ENCODE data around the gene TMEM267.
"Not testable (repeated sequence)": the region's sequence is repeated elsewhere in the genome, so short reads cannot be mapped to it uniquely, and the experiment has no call there.

TMEM267 gene

GRCh38 chr5:43409809-43410271 lies 73.8 kb downstream of the TMEM267 start:
- Histone ChIP-seq H3K4me3 (no peak overlapping the region), H3K27ac (no peak overlapping the region)
- no peak for DNase-seq (ENCODE audit: low spot score)
- TF ChIP-seq, protein P1, sequence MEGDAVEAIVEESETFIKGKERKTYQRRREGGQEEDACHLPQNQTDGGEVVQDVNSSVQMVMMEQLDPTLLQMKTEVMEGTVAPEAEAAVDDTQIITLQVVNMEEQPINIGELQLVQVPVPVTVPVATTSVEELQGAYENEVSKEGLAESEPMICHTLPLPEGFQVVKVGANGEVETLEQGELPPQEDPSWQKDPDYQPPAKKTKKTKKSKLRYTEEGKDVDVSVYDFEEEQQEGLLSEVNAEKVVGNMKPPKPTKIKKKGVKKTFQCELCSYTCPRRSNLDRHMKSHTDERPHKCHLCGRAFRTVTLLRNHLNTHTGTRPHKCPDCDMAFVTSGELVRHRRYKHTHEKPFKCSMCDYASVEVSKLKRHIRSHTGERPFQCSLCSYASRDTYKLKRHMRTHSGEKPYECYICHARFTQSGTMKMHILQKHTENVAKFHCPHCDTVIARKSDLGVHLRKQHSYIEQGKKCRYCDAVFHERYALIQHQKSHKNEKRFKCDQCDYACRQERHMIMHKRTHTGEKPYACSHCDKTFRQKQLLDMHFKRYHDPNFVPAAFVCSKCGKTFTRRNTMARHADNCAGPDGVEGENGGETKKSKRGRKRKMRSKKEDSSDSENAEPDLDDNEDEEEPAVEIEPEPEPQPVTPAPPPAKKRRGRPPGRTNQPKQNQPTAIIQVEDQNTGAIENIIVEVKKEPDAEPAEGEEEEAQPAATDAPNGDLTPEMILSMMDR (IDR thresholded peaks at IDR 0.05), result no peak

- not testable (repeated sequence) for H3K4me3 ChIP-seq; H3K27ac ChIP-seq; DNase-seq (ENCODE audit: low spot score)
Observed at GRCh38 chr5:43402524-43403066, 81.1 kb downstream of the TMEM267 start.

DNA sequence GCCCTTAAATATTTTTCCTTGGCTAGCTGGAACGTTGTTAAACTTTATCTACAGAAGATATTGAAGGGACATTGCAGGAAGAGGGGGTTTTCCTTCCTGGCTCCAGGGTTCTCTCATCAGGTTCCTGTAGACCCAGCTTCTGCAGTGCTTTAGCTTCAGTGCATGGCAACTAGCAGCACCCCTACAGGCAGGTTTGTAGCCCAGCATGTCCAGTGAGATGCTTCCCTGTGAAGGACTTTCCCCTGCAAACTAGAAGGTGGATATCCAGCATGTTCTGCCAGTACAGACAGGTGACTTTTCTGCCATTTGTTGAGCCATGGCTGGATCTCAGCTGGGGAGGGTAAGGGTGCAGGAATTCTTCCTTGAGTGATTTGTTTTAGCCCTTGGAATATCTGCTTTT lies 81.8 kb downstream of the TMEM267 start:
- DNase-seq (ENCODE audit: low spot score), result no peak
- Histone ChIP-seq H3K27ac (no peak overlapping the region), H3K4me3 (no peak overlapping the region)

DNA sequence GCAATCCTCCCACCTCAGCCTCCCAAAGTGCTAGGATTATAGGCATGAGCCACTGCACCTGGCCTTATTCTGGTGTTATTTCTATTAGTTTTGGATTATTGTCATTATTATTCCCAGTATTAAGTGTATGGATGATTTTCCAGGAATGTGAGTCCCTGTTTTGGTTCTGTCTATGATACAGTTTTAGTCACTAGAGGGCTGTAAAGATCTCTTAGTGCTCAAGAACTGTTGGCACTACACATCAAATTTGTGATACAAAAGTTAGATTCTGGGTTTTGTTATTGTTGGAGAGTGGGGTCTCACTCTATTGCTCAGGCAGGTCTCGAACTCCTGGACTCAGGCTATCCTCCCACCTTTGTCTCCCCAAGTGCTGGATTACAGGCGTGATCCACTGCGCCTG lies 83.6 kb downstream of the TMEM267 start:
- DNase-seq (ENCODE audit: low spot score), result no peak
- Histone ChIP-seq H3K27ac (no peak overlapping the region), H3K4me3 (no peak overlapping the region)
- TF ChIP-seq, protein P1 (IDR thresholded peaks at IDR 0.05), result no peak

More for the DNA sequence above, 81.8 kb downstream of the TMEM267 start:
- TF ChIP-seq, protein P1 (IDR thresholded peaks at IDR 0.05), result no peak

DNA sequence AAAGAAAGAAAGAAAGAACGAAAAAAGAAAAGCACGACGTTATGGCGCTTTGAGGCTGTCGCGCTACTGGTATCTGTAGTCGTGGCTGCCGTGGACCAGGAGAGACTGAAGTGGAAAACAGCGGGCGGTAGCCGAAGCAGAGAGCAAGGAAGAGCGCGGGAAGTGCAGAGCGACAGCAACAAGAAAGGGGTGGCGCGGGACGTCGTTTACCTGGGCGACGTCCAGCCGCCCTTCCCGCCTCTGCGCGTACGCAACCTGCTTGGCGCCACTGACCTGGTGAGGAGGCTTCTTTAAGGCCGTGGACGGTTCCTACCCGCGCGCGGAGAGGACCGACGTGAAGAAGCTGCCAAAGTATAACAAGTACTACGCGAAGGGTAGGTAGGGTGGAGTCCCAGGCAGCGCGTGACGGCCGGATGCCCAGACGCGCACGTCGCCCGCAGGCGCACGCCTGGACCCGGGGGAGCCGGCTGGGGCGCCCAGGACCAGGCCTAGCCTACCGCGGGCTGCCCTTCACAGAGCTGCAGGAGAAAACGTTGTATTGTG lies 86.8 kb downstream of the TMEM267 start:
- TF ChIP-seq, protein P1 (IDR thresholded peaks at IDR 0.05), result no peak
- Histone ChIP-seq H3K27ac (no peak overlapping the region), H3K4me3 (peak overlapping the region; percentile 74)
- DNase-seq (ENCODE audit: low spot score), result no peak

Measured in coronary artery (tissue), 2 donors.